OCI-LY3 (cell line): ENCODE results near the gene MR1.

Experiments used
- CTCF ChIP-seq: fragments of 200-600, 300-600 bp; sonication (generic); IDR thresholded peaks from 2 replicates; pipeline ENCODE4 v1.5.1; 2014; ENCODE audit warnings: antibody characterized with exemption, low read length, low read depth
- EZH2phosphoT487 ChIP-seq: fragments of 200-600 bp; shearing (Covaris generic); IDR thresholded peaks from 2 replicates; pipeline ENCODE4 v1.6.1; 2018; ENCODE audit warnings: antibody characterized with exemption, mixed run types, low read depth

DNA sequence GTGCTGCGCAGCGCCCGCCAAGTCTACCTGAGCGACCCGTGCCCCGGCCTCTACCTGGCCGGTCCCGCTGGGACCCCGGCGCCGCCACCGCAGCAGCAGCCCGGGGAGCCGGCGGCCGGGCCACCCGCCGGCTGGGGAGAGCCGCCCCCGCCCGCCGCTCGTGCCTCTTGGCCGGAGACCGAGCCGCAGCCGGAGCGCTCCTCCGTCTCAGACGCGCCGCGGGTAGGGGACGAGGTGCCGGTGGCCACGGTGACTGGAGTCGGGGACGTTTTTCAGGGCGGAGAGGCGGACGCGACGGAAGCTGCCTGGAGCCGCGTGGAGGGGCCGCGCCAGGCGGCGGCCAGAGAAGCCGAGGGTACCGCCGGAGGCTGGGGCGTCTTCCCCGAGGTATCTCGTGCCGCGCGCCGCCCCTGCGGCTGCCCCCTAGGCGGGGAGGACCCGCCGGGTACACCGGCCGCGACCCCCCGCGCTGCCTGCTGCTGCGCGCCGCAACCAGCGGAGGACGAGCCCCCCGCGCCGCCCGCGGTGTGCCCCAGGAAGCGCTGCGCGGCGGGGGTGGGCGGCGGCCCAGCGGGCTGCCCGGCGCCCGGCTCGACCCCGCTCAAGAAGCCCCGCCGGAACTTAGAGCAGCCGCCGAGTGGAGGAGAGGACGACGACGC lies 55.4 kb downstream of the MR1 start:
- TF ChIP-seq CTCF, result no peak
- no peak for TF ChIP-seq EZH2phosphoT487
